ENCODE measurements around the gene INTS6.
A peak's percentile ranks its signal among the peaks of the same experiment; 100 is the strongest.

INTS6 gene

GRCh38 chr13:51452361-51453206 is at the start of gene INTS6:
INTS6 (minus strand) TSS chr13:51453036; CDS start chr13:51452525, 511 bp downstream.
- DNase-seq, result peak; percentile 98

GRCh38 chr13:51502153-51502651 is 49.4 kb upstream of the INTS6 start:
- no peak for DNase-seq

GRCh38 chr13:51501592-51502152 is 48.8 kb upstream of the INTS6 start:
- no peak for DNase-seq

- DNase-seq, result no peak
These were observed 48.3 kb upstream of the INTS6 start for GRCh38 chr13:51501096-51501495.

- no peak for DNase-seq
These were observed 47.9 kb upstream of the INTS6 start for GRCh38 chr13:51500687-51501086.

- DNase-seq, result no peak
These were observed 47.0 kb upstream of the INTS6 start for GRCh38 chr13:51499841-51500240.

- DNase-seq, result no peak
These were observed 42.5 kb upstream of the INTS6 start for GRCh38 chr13:51495316-51495715.

- no peak for DNase-seq
These were observed 41.3 kb upstream of the INTS6 start for GRCh38 chr13:51494156-51494555.

GRCh38 chr13:51488212-51488611 is 35.4 kb upstream of the INTS6 start:
- DNase-seq, result no peak

GRCh38 chr13:51481656-51482055 is 28.8 kb upstream of the INTS6 start:
- DNase-seq, result no peak

- DNase-seq, result no peak
These were observed 26.3 kb upstream of the INTS6 start for GRCh38 chr13:51479199-51479523.

GRCh38 chr13:51478418-51479198 is 25.8 kb upstream of the INTS6 start:
- no peak for DNase-seq

- DNase-seq, result no peak
These were observed 25.0 kb upstream of the INTS6 start for GRCh38 chr13:51477653-51478324.

- no peak for DNase-seq
These were observed 24.3 kb upstream of the INTS6 start for GRCh38 chr13:51477149-51477548.

- DNase-seq, result no peak
These were observed 23.1 kb upstream of the INTS6 start for GRCh38 chr13:51475727-51476501.

GRCh38 chr13:51469790-51470189 is 17.0 kb upstream of the INTS6 start:
- no peak for DNase-seq

- no peak for DNase-seq
These were observed 14.9 kb upstream of the INTS6 start for GRCh38 chr13:51467730-51468129.

GRCh38 chr13:51465124-51465523 is 12.3 kb upstream of the INTS6 start:
- no peak for DNase-seq

- DNase-seq, result no peak
These were observed 4.4 kb upstream of the INTS6 start for GRCh38 chr13:51457086-51457815.

- DNase-seq, result no peak
These were observed 3.7 kb upstream of the INTS6 start for GRCh38 chr13:51456510-51456909.

- DNase-seq, result no peak
These were observed 2.7 kb upstream of the INTS6 start for GRCh38 chr13:51455532-51455931.

All from activated gamma-delta T cell treated with Interleukin-2 at 50 U/mL for 16 hours (primary cell).